Astrocyte (in vitro differentiated cells and primary cell): ENCODE data around the gene BCAT1.

Experiments used
- CTCF ChIP-seq: IDR thresholded peaks from 2 replicates; pipeline ENCODE4 v1.5.1; 2011; ENCODE audit warnings: low read depth, mild to moderate bottlenecking, inconsistent platforms, low read length, moderate library complexity; ENCODE audit not compliant: insufficient read depth
- EZH2 ChIP-seq: IDR thresholded peaks from 2 replicates; pipeline ENCODE4 v1.6.1; 2012; ENCODE audit warnings: mild to moderate bottlenecking, low read length, inconsistent platforms; ENCODE audit not compliant: insufficient read depth

- TF ChIP-seq CTCF (peak; percentile 40), EZH2 (no peak)
Observed at GRCh38 chr12:24780697-24781368, 168.1 kb downstream of the BCAT1 start.
